Right lung (tissue), 10 donors: ENCODE measurements around the gene BCL10. TPM values are rescaled to one million over a fixed set of nuclear protein-coding genes. Genes with fewer than 3 reads are reported as not detected.

ENCODE experiments used
- DNase-seq, 2 donors: peaks; one replicate each; pipeline ENCODE4 v3.0.0-alpha.2; 2013
- long read RNA-seq, 8 donors: transcript quantifications; one replicate each; lab custom pipeline, GENCODE V29; 2026
- polyA plus RNA-seq, 5 donors: library from polyadenylated mRNA; unstranded; fragments of 120-200 nt; gene quantifications; one replicate each; pipeline versions ENCODE4 v1.2.1 to v1.2.3, GENCODE V29; 2013; ENCODE audit warnings: inconsistent platforms in 1 of 5, low replicate concordance in 1 of 5; ENCODE audit not compliant: insufficient read length in 5 of 5, insufficient read depth in 1 of 5

The BCL10 gene
- polyA plus RNA-seq: 10 to 100 TPM; 24.7 to 34.9 (median 28.4) TPM
- long read RNA-seq, donor 1, transcript BCL10-203 (3 exons, 2,833 nt): major isoform, 18 of 19 reads
- long read RNA-seq, donor 1, partial matches to known transcripts: 0 of 19 reads
- long read RNA-seq, donor 1, other reads (novel, unspliced or antisense): 0 of 19 reads
- long read RNA-seq, donor 2, transcript BCL10-203 (3 exons, 2,833 nt): major isoform, 6 of 7 reads
- long read RNA-seq, donor 2, partial matches to known transcripts: 0 of 7 reads
- long read RNA-seq, donor 2, other reads (novel, unspliced or antisense): 0 of 7 reads
- long read RNA-seq, donor 3, transcript BCL10-203 (3 exons, 2,833 nt): major isoform, 6 of 6 reads
- long read RNA-seq, donor 3, partial matches to known transcripts: 0 of 6 reads
- long read RNA-seq, donor 3, other reads (novel, unspliced or antisense): 0 of 6 reads
- long read RNA-seq, donor 4, transcript BCL10-203 (3 exons, 2,833 nt): major isoform, 10 of 11 reads
- long read RNA-seq, donor 4, partial matches to known transcripts: 0 of 11 reads
- long read RNA-seq, donor 4, other reads (novel, unspliced or antisense): 0 of 11 reads
- long read RNA-seq, donor 5, transcript BCL10-203 (3 exons, 2,833 nt): major isoform, 20 of 20 reads
- long read RNA-seq, donor 5, partial matches to known transcripts: 0 of 20 reads
- long read RNA-seq, donor 5, other reads (novel, unspliced or antisense): 0 of 20 reads
- long read RNA-seq, donor 6, transcript BCL10-203 (3 exons, 2,833 nt): major isoform, 14 of 14 reads
- long read RNA-seq, donor 6, partial matches to known transcripts: 0 of 14 reads
- long read RNA-seq, donor 6, other reads (novel, unspliced or antisense): 0 of 14 reads
- long read RNA-seq, donor 7, transcript BCL10-203 (3 exons, 2,833 nt): major isoform, 7 of 7 reads
- long read RNA-seq, donor 7, partial matches to known transcripts: 0 of 7 reads
- long read RNA-seq, donor 7, other reads (novel, unspliced or antisense): 0 of 7 reads
- long read RNA-seq, donor 8, partial matches to known transcripts: 0 of 3 reads
- long read RNA-seq, donor 8, other reads (novel, unspliced or antisense): 0 of 3 reads

- peak; percentile 99 for DNase-seq
These were observed at the start of gene BCL10 for GRCh38 chr1:85276215-85276977. TSS of gene BCL10 (minus strand) at chr1:85276632. CDS start at chr1:85276352, 280 bp downstream.

DNA sequence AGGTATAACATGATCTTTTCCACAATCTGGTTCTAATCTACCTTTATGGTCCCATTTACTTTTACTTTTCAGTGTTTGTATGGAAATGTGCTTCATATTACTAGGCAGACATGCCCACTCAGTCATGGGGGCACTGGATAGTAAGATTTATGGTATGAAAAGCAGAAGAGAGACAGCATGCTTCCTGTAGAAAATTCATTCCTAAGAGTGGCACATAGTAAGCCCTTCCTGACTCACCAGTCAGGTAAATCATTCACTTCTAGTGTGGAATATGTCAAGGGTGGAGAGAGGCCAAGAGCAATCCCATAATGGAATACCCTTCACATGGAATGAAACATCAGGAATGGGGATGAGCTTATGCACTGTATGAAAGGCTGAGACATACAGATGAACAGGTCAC is 49.5 kb upstream of the BCL10 start:
- no peak for DNase-seq

DNA sequence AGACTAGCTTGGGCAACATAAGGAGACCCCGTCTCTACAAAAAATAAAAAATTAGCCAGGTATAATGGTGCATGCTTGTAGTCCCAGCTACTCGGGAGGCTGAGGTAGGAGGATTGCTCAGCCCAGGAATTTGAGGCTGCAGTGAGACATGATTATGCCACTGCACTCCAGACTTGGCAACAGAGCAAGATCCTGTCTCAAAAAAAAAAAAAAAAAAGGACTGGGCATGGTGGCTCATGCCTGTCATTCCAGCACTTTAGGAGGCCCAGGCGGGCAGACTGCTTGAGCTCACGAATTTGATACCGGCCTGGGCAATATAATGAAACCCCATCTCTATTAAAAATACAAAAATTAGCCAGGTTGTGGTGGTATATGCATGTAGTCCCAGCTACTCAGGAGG is 47.3 kb upstream of the BCL10 start:
- no peak for DNase-seq

DNA sequence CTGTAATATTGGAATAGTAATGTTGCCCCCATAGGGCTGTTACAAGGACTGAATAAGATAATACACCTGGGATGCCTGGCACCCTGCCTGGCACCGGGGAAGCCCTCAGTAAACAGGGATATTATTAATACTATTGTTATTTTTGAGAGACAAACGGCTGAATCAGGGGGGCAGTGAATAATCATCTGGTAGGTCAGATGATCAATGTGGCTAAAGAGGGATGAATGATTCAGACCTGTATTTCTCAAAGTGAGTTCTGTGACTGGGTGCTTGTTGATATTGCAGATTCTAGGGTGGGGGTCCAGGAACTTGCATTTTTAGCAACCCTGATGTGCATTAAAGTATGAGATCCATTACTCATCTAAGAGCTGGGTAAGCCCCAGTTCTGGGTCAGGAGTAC is 46.2 kb upstream of the BCL10 start:
- DNase-seq: no peak

GRCh38 chr1:85321237-85321964 is 45.0 kb upstream of the BCL10 start:
- DNase-seq: no peak

DNA sequence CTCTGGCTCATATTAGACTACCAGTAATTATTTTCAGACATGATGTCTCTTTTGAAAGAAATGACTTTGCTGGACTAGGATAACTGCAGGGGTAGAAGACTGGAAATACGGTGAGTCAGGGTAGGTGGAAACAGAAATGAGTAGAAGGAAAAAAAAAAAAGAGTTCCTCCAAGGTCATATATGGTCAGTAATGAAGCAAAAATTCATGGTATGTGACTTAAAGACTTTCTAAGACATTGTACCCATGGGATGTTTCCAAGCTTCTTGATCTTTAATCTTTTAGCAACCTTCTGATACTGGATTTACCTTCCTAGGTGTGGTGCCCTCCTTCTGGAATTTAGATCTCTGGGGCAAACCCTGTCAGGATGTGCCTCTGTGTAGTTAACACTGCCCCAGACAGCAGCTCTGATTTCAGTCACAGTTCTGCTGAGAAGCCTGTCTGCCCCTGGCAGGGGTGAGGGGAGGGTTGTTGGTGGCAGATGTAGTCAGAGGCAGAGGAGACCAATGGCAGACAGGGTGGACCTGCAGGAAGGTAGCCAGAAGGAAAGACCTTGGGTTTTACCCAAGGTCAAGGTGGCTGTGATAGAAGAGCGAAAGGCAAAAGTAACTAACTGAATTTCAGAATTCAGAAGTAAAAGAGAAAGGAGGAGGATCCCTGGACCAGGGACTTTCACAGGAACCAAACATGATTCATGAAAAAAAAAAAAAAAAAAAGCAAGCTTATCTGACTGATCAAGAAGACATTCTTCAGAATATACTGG is 44.1 kb upstream of the BCL10 start:
- DNase-seq: no peak

GRCh38 chr1:85319931-85320330 is 43.5 kb upstream of the BCL10 start:
- DNase-seq: no peak

DNA sequence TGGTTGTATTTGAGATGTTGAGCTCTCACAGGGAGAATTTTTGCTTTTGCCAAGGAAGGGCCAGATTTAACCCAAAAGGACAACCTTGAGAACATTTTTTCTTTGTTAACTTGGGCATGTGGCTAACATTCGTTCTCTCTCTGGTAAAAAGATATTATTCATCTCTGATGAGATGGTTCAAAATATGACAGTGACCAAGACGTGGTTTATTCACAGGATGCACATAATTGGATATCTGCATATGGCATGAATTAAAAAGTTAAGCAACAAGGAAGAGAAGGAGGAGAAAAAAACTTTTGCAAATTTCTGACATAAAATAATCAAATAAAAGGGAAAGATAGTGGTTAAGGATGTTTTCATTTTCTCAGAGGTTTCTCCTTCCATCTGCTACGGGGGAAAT is 43.1 kb upstream of the BCL10 start:
- DNase-seq: no peak

GRCh38 chr1:85318217-85318616 is 41.8 kb upstream of the BCL10 start:
- no peak for DNase-seq

DNA sequence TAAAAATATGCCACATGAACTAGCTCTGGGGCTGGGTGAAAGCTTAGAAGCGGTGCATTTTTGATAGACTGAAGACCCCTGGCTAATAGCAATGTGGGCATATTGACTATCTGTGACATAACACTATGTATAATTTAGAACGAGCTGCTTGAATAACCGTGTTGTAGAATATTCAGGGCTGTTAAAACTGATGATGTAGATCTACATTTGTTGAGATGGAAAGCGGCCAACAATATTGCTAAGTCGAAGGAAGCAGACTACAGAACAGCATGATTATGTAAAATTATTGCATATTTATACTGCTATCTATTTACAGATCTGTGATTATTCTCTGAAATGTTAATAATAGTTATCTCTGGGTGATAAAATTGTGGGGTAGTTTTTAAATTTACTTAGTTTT is 41.1 kb upstream of the BCL10 start:
- DNase-seq: peak in 1 of 2 donors; percentile 53

GRCh38 chr1:85316321-85316720 is 39.9 kb upstream of the BCL10 start:
- DNase-seq: peak; percentile 75 to 79

DNA sequence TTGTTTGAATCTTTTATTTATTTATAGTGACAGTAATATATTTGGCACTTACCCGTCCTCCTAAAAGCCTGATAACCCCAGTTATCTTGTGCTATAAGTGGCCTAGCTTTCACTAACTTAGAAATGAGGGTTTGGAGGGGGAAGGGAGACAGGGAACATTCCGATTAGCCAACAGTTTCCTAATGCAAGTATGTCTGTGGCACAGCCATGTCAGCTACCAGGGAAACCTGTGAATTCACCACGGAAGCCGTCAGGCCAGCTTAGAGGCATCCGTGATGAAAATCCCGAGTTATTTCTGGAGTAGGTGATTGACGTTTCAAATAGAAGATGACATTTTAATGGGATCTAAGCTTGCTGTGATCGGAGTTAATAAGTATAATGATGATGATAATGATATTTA is 39.4 kb upstream of the BCL10 start:
- DNase-seq: peak; percentile 58 to 73

DNA sequence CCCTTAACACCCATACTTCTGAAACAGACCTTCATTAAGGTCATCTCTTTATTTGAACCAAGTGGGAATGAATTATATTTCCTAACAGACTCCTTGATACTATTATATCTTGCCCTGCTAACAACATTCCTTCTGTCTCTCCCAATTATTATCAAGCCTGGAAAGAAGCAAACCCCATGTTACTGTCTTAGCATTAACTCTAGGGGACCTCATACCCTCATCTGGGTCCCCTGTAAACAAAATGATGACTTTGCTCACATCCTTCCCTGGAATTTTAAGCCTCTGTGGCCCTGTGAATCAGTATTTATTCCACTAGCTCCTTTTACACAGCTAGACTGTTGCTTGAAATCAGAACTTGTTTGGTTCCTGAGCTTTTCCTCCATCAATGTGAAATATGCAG is 38.3 kb upstream of the BCL10 start:
- no peak for DNase-seq

DNA sequence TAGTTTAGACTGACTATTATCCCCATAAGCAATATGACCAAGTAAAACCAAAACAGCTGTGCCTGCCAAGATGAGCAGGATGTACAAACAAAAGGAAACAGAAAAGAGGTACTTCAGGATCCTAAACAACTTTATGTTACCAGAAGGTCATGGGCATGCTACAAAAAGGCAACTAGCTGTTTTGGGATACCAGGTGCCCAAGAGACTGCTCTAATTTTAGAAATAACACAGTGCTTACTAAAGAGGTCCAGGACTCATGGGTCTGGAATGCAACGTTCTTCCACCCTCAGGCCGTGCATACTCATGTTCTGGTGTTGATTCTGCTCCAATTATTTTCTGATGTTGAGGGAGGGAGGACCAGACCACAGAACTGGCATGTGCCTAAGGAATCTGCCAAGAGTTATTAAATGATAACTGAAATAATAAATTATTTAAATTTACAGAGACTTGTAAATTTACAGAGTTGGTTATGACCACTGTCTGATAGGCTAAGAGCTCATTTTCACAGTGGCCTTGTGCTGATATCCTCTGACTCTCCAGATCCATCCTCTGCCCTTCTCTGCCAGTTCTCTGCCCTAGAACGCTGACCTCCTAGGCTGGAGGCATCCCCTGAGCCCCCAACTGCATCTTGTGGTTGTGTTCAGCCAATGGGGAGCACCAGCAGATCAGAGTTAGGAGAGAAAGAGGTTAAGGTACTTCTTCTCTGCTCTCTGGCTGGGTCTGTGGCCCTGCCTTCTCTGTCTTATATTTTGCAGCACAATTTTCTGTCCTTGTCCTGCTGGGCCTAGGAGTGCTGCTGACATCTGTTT is 37.7 kb upstream of the BCL10 start:
- no peak for DNase-seq

- no peak for DNase-seq
These were observed 35.4 kb upstream of the BCL10 start for GRCh38 chr1:85311818-85312217.

DNA sequence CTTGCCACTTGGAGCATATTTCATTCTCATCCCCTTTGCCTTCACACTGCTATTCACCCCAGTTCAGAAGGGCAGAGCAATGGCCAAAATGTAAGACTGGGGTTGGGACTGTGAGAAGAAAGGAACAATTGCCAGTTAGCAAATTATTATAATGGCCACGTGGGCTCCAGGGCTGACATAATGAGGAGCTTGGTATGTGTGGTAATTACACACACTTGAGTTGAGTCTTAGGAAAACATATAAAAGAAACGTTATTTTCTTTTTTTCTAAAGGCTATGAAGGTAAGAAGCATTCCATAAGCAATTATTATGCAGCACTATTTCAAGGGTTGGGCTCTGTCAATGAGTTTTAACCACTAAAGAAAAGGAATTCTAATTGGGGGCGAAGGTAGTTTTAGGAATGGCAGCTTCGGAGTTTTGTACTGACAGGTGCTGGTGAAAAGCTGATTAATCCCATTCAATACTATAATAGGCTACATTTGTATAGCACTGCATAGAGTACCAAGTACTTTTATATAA is 32.5 kb upstream of the BCL10 start:
- DNase-seq: no peak

- DNase-seq: peak; percentile 82 to 88
These were observed 31.8 kb upstream of the BCL10 start for GRCh38 chr1:85307987-85308832.

- DNase-seq: no peak
These were observed 29.8 kb upstream of the BCL10 start for GRCh38 chr1:85306236-85306635.
